ENCODE data around the gene ZSCAN2.

The ZSCAN2 gene

GRCh38 chr15:84605554-84605882 lies 4.7 kb downstream of the ZSCAN2 start:
- ChIA-PET CTCF (interaction anchor here (0.9 to 3.7 kb wide), 4 partner anchors 17 to 441 kb away, joined by 3 to 17 read pairs (median 4); no protein-coding TSS in a partner anchor), POLR2A (no interaction called here)
- no peak for TF ChIP-seq CTCF (IDR thresholded peaks at IDR 0.05; ENCODE audit: insufficient read depth, low read length, missing control alignments)
- no peak overlapping the region for H3K4me3 ChIP-seq (ENCODE audit: low read depth, low read length)
- DNase-seq (ENCODE audit: low read depth, low spot score): no peak

- ChIA-PET CTCF (interaction anchor here (3.7 kb wide), 1 partner anchor 18 kb away, joined by 17 read pairs; no protein-coding TSS in a partner anchor), POLR2A (no interaction called here)
- no peak overlapping the region for H3K4me3 ChIP-seq (ENCODE audit: low read depth, low read length)
- no peak for TF ChIP-seq CTCF (IDR thresholded peaks at IDR 0.05; ENCODE audit: insufficient read depth, low read length, missing control alignments)
- no peak for DNase-seq (ENCODE audit: low read depth, low spot score)
These were observed 5.9 kb downstream of the ZSCAN2 start for GRCh38 chr15:84606653-84607120.

- H3K4me3 ChIP-seq (ENCODE audit: low read depth, low read length): no peak overlapping the region
- CTCF ChIA-PET: interaction anchor here (0.7 to 2.2 kb wide), 4 partner anchors 10 to 319 kb away, joined by 3 to 8 read pairs (median 4); no protein-coding TSS in a partner anchor
- POLR2A ChIA-PET: interaction anchor here (0.5 kb wide), 1 partner anchor 10 kb away, joined by 3 read pairs; no protein-coding TSS in a partner anchor
- TF ChIP-seq CTCF (IDR thresholded peaks at IDR 0.05; ENCODE audit: insufficient read depth, low read length, missing control alignments): no peak
- DNase-seq (ENCODE audit: low read depth, low spot score): no peak
These were observed 8.0 kb downstream of the ZSCAN2 start for GRCh38 chr15:84608707-84609284.

GRCh38 chr15:84609818-84610525 lies 9.2 kb downstream of the ZSCAN2 start:
- DNase-seq (ENCODE audit: low read depth, low spot score): no peak
- no peak for TF ChIP-seq CTCF (IDR thresholded peaks at IDR 0.05; ENCODE audit: insufficient read depth, low read length, missing control alignments)

GRCh38 chr15:84611631-84612030 lies 10.8 kb downstream of the ZSCAN2 start:
- no peak for TF ChIP-seq CTCF (IDR thresholded peaks at IDR 0.05; ENCODE audit: insufficient read depth, low read length, missing control alignments)
- ChIA-PET CTCF (interaction anchor here (1.1 kb wide), 1 partner anchor 21 kb away, joined by 3 read pairs; no protein-coding TSS in a partner anchor), POLR2A (no interaction called here)
- no peak overlapping the region for H3K4me3 ChIP-seq (ENCODE audit: low read depth, low read length)
- DNase-seq (ENCODE audit: low read depth, low spot score): no peak

More at GRCh38 chr15:84609818-84610525, 9.2 kb downstream of the ZSCAN2 start:
- ChIA-PET CTCF (interaction anchor here (0.6 to 2.2 kb wide), 3 partner anchors 9 to 318 kb away, joined by 4 to 8 read pairs (median 4); no protein-coding TSS in a partner anchor), POLR2A (no interaction called here)
- no peak overlapping the region for H3K4me3 ChIP-seq (ENCODE audit: low read depth, low read length)

GRCh38 chr15:84616235-84616634 lies 15.4 kb downstream of the ZSCAN2 start:
- no peak for DNase-seq (ENCODE audit: low read depth, low spot score)

More at GRCh38 chr15:84616235-84616634, 15.4 kb downstream of the ZSCAN2 start:
- no peak for TF ChIP-seq CTCF (IDR thresholded peaks at IDR 0.05; ENCODE audit: insufficient read depth, low read length, missing control alignments)
- CTCF ChIA-PET: no interaction called here
- H3K4me3 ChIP-seq (ENCODE audit: low read depth, low read length): no peak overlapping the region
- POLR2A ChIA-PET: no interaction called here

All from AG04449 (cell line).